Germinal center (tissue), 1 donor: Measurements from ENCODE around the gene TMTC2.

Source experiments
- DNase-seq: peaks from one replicate; pipeline ENCODE4 v3.0.0; 2012; ENCODE audit warnings: mixed read lengths, low spot score

Gene TMTC2

GRCh38 chr12:83140135-83140534, 453.4 kb downstream of the TMTC2 start:
- no peak for DNase-seq

- no peak for DNase-seq
Observed at GRCh38 chr12:83141460-83141994, 454.8 kb downstream of the TMTC2 start.

GRCh38 chr12:83142914-83143313, 456.2 kb downstream of the TMTC2 start:
- DNase-seq, result no peak

- no peak for DNase-seq
Observed at GRCh38 chr12:83143950-83144349, 457.2 kb downstream of the TMTC2 start.

GRCh38 chr12:83145325-83145840, 458.7 kb downstream of the TMTC2 start:
- DNase-seq, result no peak

- DNase-seq, result no peak
Observed at GRCh38 chr12:83147341-83147740, 460.6 kb downstream of the TMTC2 start.

- DNase-seq, result no peak
Observed at GRCh38 chr12:83149987-83150386, 463.3 kb downstream of the TMTC2 start.

GRCh38 chr12:83150465-83151189, 463.9 kb downstream of the TMTC2 start:
- DNase-seq, result no peak

- DNase-seq, result no peak
Observed at GRCh38 chr12:83153177-83153576, 466.5 kb downstream of the TMTC2 start.

GRCh38 chr12:83156815-83157214, 470.1 kb downstream of the TMTC2 start:
- DNase-seq, result no peak

- DNase-seq, result no peak
Observed at GRCh38 chr12:83157604-83158003, 470.9 kb downstream of the TMTC2 start.

- no peak for DNase-seq
Observed at GRCh38 chr12:83158613-83159207, 472.0 kb downstream of the TMTC2 start.

- DNase-seq, result no peak
Observed at GRCh38 chr12:83161456-83161855, 474.8 kb downstream of the TMTC2 start.

- no peak for DNase-seq
Observed at GRCh38 chr12:83168751-83169150, 482.0 kb downstream of the TMTC2 start.

GRCh38 chr12:83172441-83172840, 485.7 kb downstream of the TMTC2 start:
- DNase-seq, result no peak

GRCh38 chr12:83172866-83173649, 486.4 kb downstream of the TMTC2 start:
- no peak for DNase-seq

- no peak for DNase-seq
Observed at GRCh38 chr12:83179999-83180398, 493.3 kb downstream of the TMTC2 start.

GRCh38 chr12:83181074-83181473, 494.4 kb downstream of the TMTC2 start:
- no peak for DNase-seq

- DNase-seq, result no peak
Observed at GRCh38 chr12:83183132-83183531, 496.4 kb downstream of the TMTC2 start.
